Right lobe of liver (tissue), 6 donors: ENCODE results near the gene SLC8A1. TPM values are rescaled to one million over a fixed set of nuclear protein-coding genes. Genes with fewer than 3 reads are reported as not detected.

Experiments
- ATAC-seq, 4 donors: fragments of 200-7000 bp; cut with Tn5 transposase; one replicate each; pipeline ENCODE4 v1.9.1; 2020; ENCODE audit warnings: mild to moderate bottlenecking in 4 of 4, moderate library complexity in 4 of 4
- DNase-seq, 3 donors: peaks; one replicate each; pipeline ENCODE4 v3.0.0-alpha.2; 2020
- H3K27ac ChIP-seq, 3 donors: fragments of 200-600 bp; one replicate each; pipeline ENCODE4 v1.8.0; 2022
- H3K27me3 ChIP-seq, 2 donors: fragments of 200-600 bp; one replicate each; pipeline ENCODE4 v1.8.0; 2022
- H3K36me3 ChIP-seq, 4 donors: fragments of 200-600 bp; sonication (generic) in 1 of 4; one replicate each; pipeline versions ENCODE4 v1.5.1 to v1.8.0; 2017 to 2022; ENCODE audit warnings: control low read depth in 1 of 4
- H3K4me1 ChIP-seq, 4 donors: fragments of 200-600 bp; sonication (generic) in 1 of 4; one replicate each; pipeline versions ENCODE4 v1.5.1 to v1.8.0; 2017 to 2022; ENCODE audit warnings: control low read depth in 1 of 4
- H3K4me3 ChIP-seq, 3 donors: fragments of 200-600 bp; one replicate each; pipeline ENCODE4 v1.8.0; 2022
- H3K9me3 ChIP-seq, 4 donors: fragments of 200-600 bp; sonication (generic) in 1 of 4; one replicate each; pipeline versions ENCODE4 v1.5.1 to v1.8.0; 2017 to 2022; ENCODE audit warnings: control low read depth in 1 of 4
- POLR2A ChIP-seq: fragments of 450-650 bp; IDR thresholded peaks from one replicate; pipeline ENCODE4 v1.6.1; 2017; ENCODE audit warnings: antibody characterized with exemption, mild to moderate bottlenecking
- WGBS: methylation state at CpG from one replicate; pipeline ENCODE4 v1.1.6; 2018; ENCODE audit warnings: low coverage, low lambda C conversion rate; ENCODE audit not compliant: insufficient coverage; ENCODE audit errors: missing lambda C conversion rate; 5-methylcytosine and 5-hydroxymethylcytosine counted together
- intact Hi-C, 2 donors: fragments of 100-400 bp; cut with DNase I; formaldehyde crosslinking; loops; one replicate each; pipeline versions ENCODE4 v1.11.2 to v1.14.1; 2022
- total RNA-seq, 6 experiments: library from RNA; depleted of rRNA in 2 of 6; stranded (reverse); fragments of >200 nt in 2 of 6; fragmentation: NEBNext Ultra II Directional in 3 of 6; extraction: Animal tissue kit (Norgen Biotek cat#: 25700) in 3 of 6; gene quantifications; one replicate each; pipeline versions ENCODE4 v1.1.0 to v1.2.4, GENCODE V29; 2016 to 2023
- TF ChIP-seq, protein P1 (sequence below), 4 donors: fragments of 200-600 bp in 3 of 4; fragments of 450-650 bp in 1 of 4; IDR thresholded peaks; one replicate each; pipeline versions ENCODE4 v1.5.1 to v1.8.0; 2016 to 2022; ENCODE audit warnings: antibody characterized with exemption in 4 of 4, mild to moderate bottlenecking in 2 of 4
- donor health status: DM: no; HTN: yes; CAD: no.
- donor health status: DM: no; HTN: no; CAD: no.
- donor health status: DM: no; HTN: no; CAD: no.
- donor health status: DM: no; HTN: yes; CAD: no.
- donor health status: DM: no; HTN: yes; CAD: no.

SLC8A1 gene
- total RNA-seq, 6 experiments from 2014 or later, result 3.3 to 12.1 (median 4.9) TPM

DNA sequence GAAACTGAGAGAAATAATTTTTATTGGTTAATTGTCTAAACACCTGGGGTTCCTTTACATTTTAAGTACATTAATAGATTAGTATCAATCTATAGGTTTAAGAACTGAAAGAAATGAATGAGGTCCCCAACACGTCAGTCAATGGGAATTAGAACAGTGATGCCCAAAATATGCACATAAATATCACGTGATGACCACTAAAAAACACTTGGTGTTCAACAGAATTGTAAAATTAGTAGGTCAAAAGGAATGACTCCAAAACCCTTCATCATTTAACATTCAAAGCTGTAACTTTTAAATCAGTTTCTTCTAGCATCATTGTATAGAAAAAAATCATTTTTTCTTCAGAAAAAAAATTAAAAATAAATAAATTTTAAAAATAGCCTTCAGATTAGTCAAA lies 140.9 kb downstream of the SLC8A1 start:
- WGBS, result 34% methylated on average over 2 of the region's 2 CpGs

DNA sequence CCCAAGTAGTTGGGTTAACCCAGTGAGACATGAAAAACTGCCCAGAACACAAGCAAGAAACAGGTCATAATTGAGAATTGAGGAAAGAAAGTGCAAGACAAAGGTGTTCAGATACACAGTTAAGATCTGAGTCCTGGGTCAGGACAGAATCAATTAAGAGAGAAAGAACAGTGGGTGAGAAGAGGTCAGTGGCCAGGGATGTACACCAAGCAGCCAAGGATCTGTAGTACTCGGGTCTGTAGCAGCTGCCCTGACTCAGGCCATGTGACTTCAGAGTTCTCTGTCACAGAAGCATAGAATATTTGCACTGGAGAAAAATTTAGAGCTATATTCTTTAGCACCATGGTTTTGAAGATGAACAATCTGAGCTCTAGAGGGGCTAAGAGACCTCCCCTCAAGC lies 141.6 kb downstream of the SLC8A1 start:
- DNase-seq (no peak), ATAC-seq (no peak)
- no peaks in the 10 kb centered on the region for H3K36me3 ChIP-seq
- no peak overlapping the region for H3K27ac ChIP-seq
- H3K4me3 ChIP-seq, result no peak overlapping the region
- no peaks in the 10 kb centered on the region for H3K4me1 ChIP-seq
- H3K27me3 ChIP-seq, result no peaks in the 10 kb centered on the region
- WGBS, result 27% methylated on average over 1 of the region's 1 CpG
- no peaks in the 10 kb centered on the region for H3K9me3 ChIP-seq
- intact Hi-C loops, result no loop called here
- TF ChIP-seq, protein P1, sequence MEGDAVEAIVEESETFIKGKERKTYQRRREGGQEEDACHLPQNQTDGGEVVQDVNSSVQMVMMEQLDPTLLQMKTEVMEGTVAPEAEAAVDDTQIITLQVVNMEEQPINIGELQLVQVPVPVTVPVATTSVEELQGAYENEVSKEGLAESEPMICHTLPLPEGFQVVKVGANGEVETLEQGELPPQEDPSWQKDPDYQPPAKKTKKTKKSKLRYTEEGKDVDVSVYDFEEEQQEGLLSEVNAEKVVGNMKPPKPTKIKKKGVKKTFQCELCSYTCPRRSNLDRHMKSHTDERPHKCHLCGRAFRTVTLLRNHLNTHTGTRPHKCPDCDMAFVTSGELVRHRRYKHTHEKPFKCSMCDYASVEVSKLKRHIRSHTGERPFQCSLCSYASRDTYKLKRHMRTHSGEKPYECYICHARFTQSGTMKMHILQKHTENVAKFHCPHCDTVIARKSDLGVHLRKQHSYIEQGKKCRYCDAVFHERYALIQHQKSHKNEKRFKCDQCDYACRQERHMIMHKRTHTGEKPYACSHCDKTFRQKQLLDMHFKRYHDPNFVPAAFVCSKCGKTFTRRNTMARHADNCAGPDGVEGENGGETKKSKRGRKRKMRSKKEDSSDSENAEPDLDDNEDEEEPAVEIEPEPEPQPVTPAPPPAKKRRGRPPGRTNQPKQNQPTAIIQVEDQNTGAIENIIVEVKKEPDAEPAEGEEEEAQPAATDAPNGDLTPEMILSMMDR (IDR thresholded peaks at IDR 0.05), result no peak
- no peak for TF ChIP-seq POLR2A

More for the DNA sequence above, 140.9 kb downstream of the SLC8A1 start:
- no peaks in the 10 kb centered on the region for H3K36me3 ChIP-seq
- H3K27ac ChIP-seq, result no peak overlapping the region
- ATAC-seq (no peak), DNase-seq (no peak)
- H3K9me3 ChIP-seq, result no peaks in the 10 kb centered on the region
- H3K4me3 ChIP-seq, result no peak overlapping the region
- H3K27me3 ChIP-seq, result no peaks in the 10 kb centered on the region
- no peaks in the 10 kb centered on the region for H3K4me1 ChIP-seq
- intact Hi-C loops, result no loop called here
- TF ChIP-seq, protein P1 (IDR thresholded peaks at IDR 0.05), result no peak

DNA sequence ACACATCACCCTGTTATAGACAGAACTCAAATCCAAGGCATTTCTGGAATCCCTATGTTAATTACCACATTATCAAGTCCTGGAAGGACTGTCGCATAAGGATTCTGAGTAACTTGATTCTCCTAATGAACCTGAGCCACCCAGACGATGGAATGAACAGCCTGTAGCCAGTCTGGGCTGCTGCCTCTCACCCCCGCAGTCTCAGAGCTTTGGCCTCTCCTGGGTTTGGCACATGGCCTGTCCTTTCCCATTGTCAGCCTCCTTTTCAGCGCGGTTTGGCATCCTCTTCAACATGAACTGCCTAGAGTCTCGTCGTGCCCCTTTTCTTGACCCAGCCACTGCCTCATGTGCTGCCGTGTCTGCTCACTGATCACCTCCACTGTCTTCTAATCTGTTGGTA lies 147.6 kb downstream of the SLC8A1 start:
- Histone ChIP-seq H3K9me3 (no peaks in the 10 kb centered on the region), H3K27ac (no peak overlapping the region), H3K4me3 (no peak overlapping the region), H3K36me3 (no peaks in the 10 kb centered on the region), H3K27me3 (no peaks in the 10 kb centered on the region), H3K4me1 (no peaks in the 10 kb centered on the region)
- intact Hi-C loops, result no loop called here
- ATAC-seq (no peak), DNase-seq (no peak)
- no peak for TF ChIP-seq POLR2A
- TF ChIP-seq, protein P1 (IDR thresholded peaks at IDR 0.05), result no peak
- 43% methylated on average over 2 of the region's 8 CpGs for WGBS

DNA sequence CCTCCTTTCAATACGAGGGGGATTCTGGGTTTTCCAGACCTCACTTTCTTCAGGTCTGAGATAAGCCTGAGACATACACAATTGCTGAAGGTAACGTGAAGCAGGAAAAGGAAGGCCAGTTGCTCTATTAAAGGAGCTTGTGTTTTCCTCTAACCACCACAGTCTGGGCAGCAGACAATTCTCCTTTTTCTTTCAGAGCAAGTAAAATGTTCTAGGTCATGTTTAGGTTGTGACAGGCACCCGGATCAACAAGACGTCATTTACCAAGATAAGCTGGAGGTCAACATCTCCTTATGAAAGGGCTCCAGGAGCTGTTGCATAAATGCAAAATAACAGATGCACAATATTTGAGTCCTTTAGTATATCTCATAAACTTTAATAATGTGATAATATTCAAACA lies 148.1 kb downstream of the SLC8A1 start:
- intact Hi-C loops, result no loop called here
- H3K27me3 ChIP-seq, result no peaks in the 10 kb centered on the region
- DNase-seq, result no peak
- H3K4me1 ChIP-seq, result no peaks in the 10 kb centered on the region
- no peak overlapping the region for H3K4me3 ChIP-seq
- H3K36me3 ChIP-seq, result no peaks in the 10 kb centered on the region
- TF ChIP-seq, protein P1 (IDR thresholded peaks at IDR 0.05), result no peak
- no peak for TF ChIP-seq POLR2A
- no peaks in the 10 kb centered on the region for H3K9me3 ChIP-seq
- no peak overlapping the region for H3K27ac ChIP-seq
- ATAC-seq, result no peak
- 28% methylated on average over 4 of the region's 4 CpGs for WGBS

DNA sequence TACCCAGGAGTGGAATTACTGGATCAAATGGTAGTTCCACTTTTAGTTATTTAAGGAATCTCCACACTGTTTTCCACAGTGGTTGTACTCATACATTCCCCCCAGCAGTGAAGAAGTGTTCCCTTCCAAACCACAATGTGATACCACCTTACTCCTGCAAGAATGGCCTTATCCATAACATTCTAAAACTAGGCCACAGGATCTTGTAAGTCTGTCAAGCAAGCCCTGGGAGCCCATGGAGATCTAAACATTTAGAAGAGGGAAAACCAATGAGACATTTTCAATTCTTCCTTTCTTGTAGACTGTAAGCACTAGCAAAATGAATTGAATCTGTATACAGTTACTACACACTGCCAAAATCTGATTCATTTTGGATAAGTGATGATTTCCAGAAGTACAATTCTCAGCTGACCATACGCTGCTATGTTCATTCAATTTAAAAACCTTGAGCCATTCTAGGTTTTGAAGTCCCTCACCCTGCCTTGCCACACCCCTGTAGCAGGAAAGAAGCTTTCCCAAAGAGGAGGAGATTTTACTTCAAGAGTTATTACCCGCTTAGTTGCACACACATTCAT lies 149.1 kb downstream of the SLC8A1 start:
- Histone ChIP-seq H3K27ac (no peak overlapping the region), H3K27me3 (no peaks in the 10 kb centered on the region), H3K4me3 (no peak overlapping the region), H3K36me3 (no peaks in the 10 kb centered on the region), H3K9me3 (no peaks in the 10 kb centered on the region), H3K4me1 (no peaks in the 10 kb centered on the region)
- ATAC-seq (no peak), DNase-seq (no peak)
- TF ChIP-seq POLR2A, result no peak
- TF ChIP-seq, protein P1 (IDR thresholded peaks at IDR 0.05), result no peak
- 85% methylated on average over 2 of the region's 2 CpGs for WGBS
- intact Hi-C loops, result no loop called here
